ENCODE results near the gene CDH8.

The CDH8 gene

GRCh38 chr16:62036101-62036801 is at the start of gene CDH8:
CDH8 (minus strand) TSS chr16:62036438; CDS start chr16:62021403, 15,035 bp downstream.
- no peak for DNase-seq

- DNase-seq: no peak
These were observed 43.0 kb upstream of the CDH8 start for GRCh38 chr16:62079236-62079635.

GRCh38 chr16:62077998-62078397 is 41.8 kb upstream of the CDH8 start:
- DNase-seq: no peak

- DNase-seq: no peak
These were observed 40.6 kb upstream of the CDH8 start for GRCh38 chr16:62076886-62077285.

GRCh38 chr16:62068747-62069146 is 32.5 kb upstream of the CDH8 start:
- no peak for DNase-seq

GRCh38 chr16:62067981-62068380 is 31.7 kb upstream of the CDH8 start:
- no peak for DNase-seq

GRCh38 chr16:62067182-62067581 is 30.9 kb upstream of the CDH8 start:
- DNase-seq: no peak

GRCh38 chr16:62066747-62067146 is 30.5 kb upstream of the CDH8 start:
- DNase-seq: no peak

- no peak for DNase-seq
These were observed 27.9 kb upstream of the CDH8 start for GRCh38 chr16:62064173-62064572.

GRCh38 chr16:62060089-62060488 is 23.9 kb upstream of the CDH8 start:
- DNase-seq: no peak

- DNase-seq: no peak
These were observed 23.3 kb upstream of the CDH8 start for GRCh38 chr16:62059527-62059926.

- DNase-seq: no peak
These were observed 22.2 kb upstream of the CDH8 start for GRCh38 chr16:62058412-62058811.

GRCh38 chr16:62051942-62052341 is 15.7 kb upstream of the CDH8 start:
- DNase-seq: no peak

GRCh38 chr16:62050793-62051192 is 14.6 kb upstream of the CDH8 start:
- DNase-seq: no peak

GRCh38 chr16:62046801-62047200 is 10.6 kb upstream of the CDH8 start:
- DNase-seq: no peak

GRCh38 chr16:62041401-62041800 is 5.2 kb upstream of the CDH8 start:
- DNase-seq: no peak

- DNase-seq: no peak
These were observed 2.4 kb upstream of the CDH8 start for GRCh38 chr16:62038646-62039045.

GRCh38 chr16:62038225-62038624 is 2.0 kb upstream of the CDH8 start:
- no peak for DNase-seq

- no peak for DNase-seq
These were observed 531 bp upstream of the CDH8 start for GRCh38 chr16:62036802-62037135.

GRCh38 chr16:62035115-62036092 is 834 bp downstream of the CDH8 start:
- DNase-seq: no peak

- no peak for DNase-seq
These were observed 1.8 kb downstream of the CDH8 start for GRCh38 chr16:62034231-62035114.

- DNase-seq: no peak
These were observed 3.2 kb downstream of the CDH8 start for GRCh38 chr16:62033065-62033464.

- DNase-seq: no peak
These were observed 6.3 kb downstream of the CDH8 start for GRCh38 chr16:62029947-62030346.

Data from stimulated activated CD4-positive, alpha-beta T cell treated with anti-CD3 and anti-CD28 coated beads, Interleukin-2, amount 100 ng/mL, for 48 hours (primary cell).